ENCODE measurements around the gene GABRP.
"Not testable (repeated sequence)": the region's sequence is repeated elsewhere in the genome, so short reads cannot be mapped to it uniquely, and the experiment has no call there.

The GABRP gene, protein sequence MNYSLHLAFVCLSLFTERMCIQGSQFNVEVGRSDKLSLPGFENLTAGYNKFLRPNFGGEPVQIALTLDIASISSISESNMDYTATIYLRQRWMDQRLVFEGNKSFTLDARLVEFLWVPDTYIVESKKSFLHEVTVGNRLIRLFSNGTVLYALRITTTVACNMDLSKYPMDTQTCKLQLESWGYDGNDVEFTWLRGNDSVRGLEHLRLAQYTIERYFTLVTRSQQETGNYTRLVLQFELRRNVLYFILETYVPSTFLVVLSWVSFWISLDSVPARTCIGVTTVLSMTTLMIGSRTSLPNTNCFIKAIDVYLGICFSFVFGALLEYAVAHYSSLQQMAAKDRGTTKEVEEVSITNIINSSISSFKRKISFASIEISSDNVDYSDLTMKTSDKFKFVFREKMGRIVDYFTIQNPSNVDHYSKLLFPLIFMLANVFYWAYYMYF

GRCh38 chr5:170783498-170784247 lies at the start of gene GABRP:
GABRP (plus strand) TSS chr5:170783725; CDS start chr5:170788616, 4,891 bp downstream.
- DNase-seq = no peak

GRCh38 chr5:170736966-170737365 lies 46.6 kb upstream of the GABRP start:
- DNase-seq = no peak

DNA sequence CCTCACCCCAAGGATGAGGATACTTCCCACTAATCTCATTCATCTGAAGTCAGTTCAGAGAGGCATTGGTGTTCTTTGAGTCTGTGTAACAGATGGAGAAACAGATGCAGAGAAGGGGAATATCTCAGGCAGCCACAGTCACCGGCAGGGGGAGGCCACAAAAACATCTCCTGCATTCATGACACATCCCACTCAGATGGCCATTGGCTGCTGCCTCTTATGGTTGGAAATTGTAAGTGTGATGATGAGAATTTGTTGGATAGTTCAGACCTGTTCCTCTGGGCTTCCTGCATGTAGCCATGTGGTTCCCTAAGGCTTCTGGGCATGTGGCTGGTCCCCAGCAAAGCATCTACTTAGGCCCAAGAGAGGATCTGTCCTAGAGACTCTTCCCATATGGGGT lies 45.9 kb upstream of the GABRP start:
- no peak for DNase-seq

- no peak for DNase-seq
Observed at GRCh38 chr5:170738840-170739239, 44.7 kb upstream of the GABRP start.

GRCh38 chr5:170739446-170739845 lies 44.1 kb upstream of the GABRP start:
- no peak for DNase-seq

GRCh38 chr5:170740551-170741205 lies 42.8 kb upstream of the GABRP start:
- DNase-seq = no peak

GRCh38 chr5:170741801-170742200 lies 41.7 kb upstream of the GABRP start:
- no peak for DNase-seq

DNA sequence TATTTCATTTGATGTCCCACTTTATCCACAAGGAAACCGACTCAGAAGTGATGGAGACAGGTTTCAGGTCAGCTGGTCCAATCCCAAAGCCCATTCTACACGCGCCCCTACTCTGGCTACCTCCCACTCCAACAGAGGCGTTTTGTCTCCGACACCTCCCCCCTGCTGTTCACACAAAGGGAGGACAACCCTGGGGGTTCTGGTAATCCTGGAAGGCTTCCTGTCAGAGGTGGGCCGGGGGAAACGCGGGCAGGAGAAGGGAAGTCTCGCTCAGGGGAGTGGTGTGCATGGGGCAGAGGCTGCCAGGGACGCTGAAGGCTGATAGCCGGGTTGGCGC lies 39.7 kb upstream of the GABRP start:
- DNase-seq = no peak

DNA sequence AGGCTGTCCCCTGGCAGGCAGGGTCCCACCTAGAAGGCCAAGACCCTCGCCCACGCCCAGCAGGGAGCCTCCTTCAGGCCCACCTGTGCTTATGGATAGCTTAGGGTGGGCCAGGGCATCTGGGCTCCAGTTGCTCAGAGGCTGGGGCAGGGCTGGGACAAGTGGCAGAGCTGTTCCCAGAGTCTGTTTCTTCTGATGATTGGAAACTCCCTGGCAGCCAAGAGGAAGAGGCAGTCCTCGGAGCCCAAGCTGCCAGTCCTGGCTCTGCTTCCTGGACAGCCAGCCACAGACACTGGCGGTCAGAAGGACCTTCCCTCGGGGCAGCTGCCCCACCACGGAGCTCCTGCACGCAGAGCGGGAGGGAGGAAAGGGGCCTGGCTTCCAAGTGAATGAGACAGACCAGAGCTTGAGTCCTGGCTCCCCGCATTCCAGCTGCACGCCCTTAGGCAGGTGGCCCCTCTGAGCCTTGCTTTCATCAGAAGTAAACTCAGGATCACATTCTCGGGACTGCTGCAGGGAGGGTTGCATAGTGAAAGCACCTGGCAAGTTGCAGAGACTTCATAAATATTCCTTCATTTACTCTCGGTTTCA lies 37.9 kb upstream of the GABRP start:
- no peak for DNase-seq

- no peak for DNase-seq
Observed at GRCh38 chr5:170746075-170746960, 37.2 kb upstream of the GABRP start.

GRCh38 chr5:170746961-170747340 lies 36.6 kb upstream of the GABRP start:
- DNase-seq = no peak

GRCh38 chr5:170747357-170747756 lies 36.2 kb upstream of the GABRP start:
- DNase-seq = no peak

DNA sequence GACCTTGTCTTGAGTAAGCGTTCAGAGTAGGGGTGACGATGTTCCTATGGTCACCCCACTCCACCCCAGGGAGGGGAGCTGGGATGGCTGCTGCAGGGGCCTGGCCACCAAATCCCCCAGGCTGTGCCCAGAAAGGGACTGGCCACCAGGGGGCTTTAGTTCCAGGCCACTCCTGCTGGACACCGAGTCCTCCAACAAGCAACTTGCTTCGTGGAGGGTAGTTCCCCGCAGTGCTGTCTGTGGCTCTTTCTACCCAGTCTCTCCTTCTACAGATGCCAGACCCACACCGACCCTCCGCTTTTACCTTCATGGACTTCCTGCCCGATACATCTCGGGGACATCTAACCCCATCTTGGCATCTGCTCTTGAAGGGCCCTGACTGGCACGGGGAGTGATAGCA lies 35.7 kb upstream of the GABRP start:
- no peak for DNase-seq

GRCh38 chr5:170748951-170749471 lies 34.5 kb upstream of the GABRP start:
- no peak for DNase-seq

- no peak for DNase-seq
Observed at GRCh38 chr5:170749911-170750431, 33.6 kb upstream of the GABRP start.

GRCh38 chr5:170750791-170751190 lies 32.7 kb upstream of the GABRP start:
- DNase-seq = no peak

DNA sequence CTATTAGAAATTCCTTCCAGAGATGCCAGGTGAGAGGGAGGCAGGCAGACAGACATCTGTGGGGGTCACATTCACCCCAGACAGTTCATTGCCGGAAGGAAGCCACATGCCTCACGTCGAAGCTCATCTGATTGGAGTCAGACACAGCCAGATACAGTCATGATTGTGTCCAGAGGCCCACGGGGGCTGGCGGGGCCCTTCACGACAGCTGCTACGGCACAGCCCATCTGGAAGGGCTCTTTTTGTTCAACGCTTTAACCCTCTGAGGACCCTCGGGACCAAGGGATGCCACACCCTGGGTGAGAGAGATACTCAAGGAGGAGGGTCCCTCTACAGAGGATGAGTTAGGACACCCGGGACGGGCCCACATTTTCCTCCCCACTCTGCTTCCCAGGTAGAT lies 31.9 kb upstream of the GABRP start:
- no peak for DNase-seq

GRCh38 chr5:170752257-170753215 lies 31.0 kb upstream of the GABRP start:
- DNase-seq = no peak

DNA sequence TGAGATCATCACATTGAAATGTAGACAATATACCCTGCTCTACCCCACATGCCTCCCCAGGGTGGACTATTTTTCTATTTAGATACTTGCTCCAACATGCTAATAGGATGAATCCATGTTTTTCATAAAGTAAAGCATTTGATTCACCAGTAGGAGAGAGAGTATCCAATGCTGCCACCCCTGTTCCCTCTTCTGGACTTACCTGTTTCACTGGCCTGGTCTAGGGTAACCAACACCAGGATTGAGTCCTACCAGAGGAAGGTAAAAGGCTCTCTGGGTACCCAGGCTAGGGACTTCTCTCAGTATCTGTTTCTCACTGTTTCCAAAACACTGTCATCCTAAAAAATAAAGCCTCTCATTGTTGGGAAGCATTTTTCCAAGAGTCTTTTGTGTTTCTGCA lies 30.2 kb upstream of the GABRP start:
- DNase-seq = no peak

GRCh38 chr5:170754508-170754907 lies 29.0 kb upstream of the GABRP start:
- not testable (repeated sequence) for DNase-seq
